GM21381 (cell line): ENCODE data around the gene FNDC11.
"Not testable (repeated sequence)": the region's sequence is repeated elsewhere in the genome, so short reads cannot be mapped to it uniquely, and the experiment has no call there.

ENCODE experiments used
- ATAC-seq: cut with Tn5 transposase; IDR thresholded peaks from one replicate; pipeline ENCODE4 v1.9.1; 2021; ENCODE audit warnings: mild to moderate bottlenecking, moderate library complexity; ENCODE audit not compliant: unreplicated experiment

Gene FNDC11

GRCh38 chr20:63553933-63554290 lies at the start of gene FNDC11:
TSS of gene FNDC11 (plus strand) at chr20:63554159. CDS start at chr20:63555664, 1,505 bp downstream.
- ATAC-seq = peak; percentile 21

- ATAC-seq = no peak
Observed at GRCh38 chr20:63504642-63505041, 49.3 kb upstream of the FNDC11 start.

GRCh38 chr20:63505281-63505680 lies 48.7 kb upstream of the FNDC11 start:
- ATAC-seq = no peak

- no peak for ATAC-seq
Observed at GRCh38 chr20:63505723-63506122, 48.2 kb upstream of the FNDC11 start.

- no peak for ATAC-seq
Observed at GRCh38 chr20:63507083-63507743, 46.7 kb upstream of the FNDC11 start.

- ATAC-seq = no peak
Observed at GRCh38 chr20:63508072-63508768, 45.7 kb upstream of the FNDC11 start.

- ATAC-seq = no peak
Observed at GRCh38 chr20:63509088-63509564, 44.8 kb upstream of the FNDC11 start.

GRCh38 chr20:63513207-63513606 lies 40.8 kb upstream of the FNDC11 start:
- ATAC-seq = no peak

GRCh38 chr20:63514520-63514919 lies 39.4 kb upstream of the FNDC11 start:
- ATAC-seq = not testable (repeated sequence)

- no peak for ATAC-seq
Observed at GRCh38 chr20:63517376-63518309, 36.3 kb upstream of the FNDC11 start.

GRCh38 chr20:63518351-63518861 lies 35.6 kb upstream of the FNDC11 start:
- no peak for ATAC-seq

GRCh38 chr20:63518946-63519667 lies 34.9 kb upstream of the FNDC11 start:
- ATAC-seq = no peak

GRCh38 chr20:63519668-63520503 lies 34.1 kb upstream of the FNDC11 start:
- ATAC-seq = peak; percentile 33

- peak; percentile 69 for ATAC-seq
Observed at GRCh38 chr20:63520504-63520933, 33.4 kb upstream of the FNDC11 start, which contains the start of gene PPDPF. TSS of gene PPDPF (plus strand) at chr20:63520765. CDS start at chr20:63521309, 544 bp downstream.

- peak; percentile 50 for ATAC-seq
Observed at GRCh38 chr20:63520934-63521601, 32.9 kb upstream of the FNDC11 start.

- ATAC-seq = no peak
Observed at GRCh38 chr20:63521602-63522001, 32.4 kb upstream of the FNDC11 start.

GRCh38 chr20:63522091-63522868 lies 31.7 kb upstream of the FNDC11 start:
- no peak for ATAC-seq

- no peak for ATAC-seq
Observed at GRCh38 chr20:63522981-63523611, 30.9 kb upstream of the FNDC11 start.
